ENCODE results near the gene FRZB. TPM values are rescaled to one million over a fixed set of nuclear protein-coding genes. Genes with fewer than 3 reads are reported as not detected.
A peak's percentile ranks its signal among the peaks of the same experiment; 100 is the strongest.

FRZB gene
- total and polyA plus RNA-seq, 9 of the 15 experiments (the other 6 are each of a cell fraction or from before 2014, with no cell fraction given): 0.01 to 0.05 (median 0.03) TPM; not detected in 6

GRCh38 chr2:182866461-182867406 is at the start of gene FRZB (continued):
- TF ChIP-seq REST (IDR thresholded peaks at IDR 0.05; ENCODE audit: borderline replicate concordance): no peak
- no peak for TF ChIP-seq REST (CRISPR knock-in tag; IDR thresholded peaks at IDR 0.05; ENCODE audit: low read depth)
- TF ChIP-seq SOX6 (IDR thresholded peaks at IDR 0.05): no peak
- no peak for TF ChIP-seq ZNF583 (CRISPR knock-in tag; IDR thresholded peaks at IDR 0.05)
- TF ChIP-seq EZH2 (IDR thresholded peaks at IDR 0.05; ENCODE audit: borderline replicate concordance, low read depth, low read length): 0 out of 2 replicates have a peak, but pooled peaks have one; percentile 88
- TF ChIP-seq HNRNPUL1 (IDR thresholded peaks at IDR 0.05; ENCODE audit: low read length): no peak

Data from K562 (cell line).